Measurements from ENCODE around the gene MGAT4A. TPM values are rescaled to one million over a fixed set of nuclear protein-coding genes. Genes with fewer than 3 reads are reported as not detected.

MGAT4A gene
- total and polyA plus RNA-seq, 7 donors: 3.0 to 12.3 (median 8.0) TPM

- TF ChIP-seq, protein P1, sequence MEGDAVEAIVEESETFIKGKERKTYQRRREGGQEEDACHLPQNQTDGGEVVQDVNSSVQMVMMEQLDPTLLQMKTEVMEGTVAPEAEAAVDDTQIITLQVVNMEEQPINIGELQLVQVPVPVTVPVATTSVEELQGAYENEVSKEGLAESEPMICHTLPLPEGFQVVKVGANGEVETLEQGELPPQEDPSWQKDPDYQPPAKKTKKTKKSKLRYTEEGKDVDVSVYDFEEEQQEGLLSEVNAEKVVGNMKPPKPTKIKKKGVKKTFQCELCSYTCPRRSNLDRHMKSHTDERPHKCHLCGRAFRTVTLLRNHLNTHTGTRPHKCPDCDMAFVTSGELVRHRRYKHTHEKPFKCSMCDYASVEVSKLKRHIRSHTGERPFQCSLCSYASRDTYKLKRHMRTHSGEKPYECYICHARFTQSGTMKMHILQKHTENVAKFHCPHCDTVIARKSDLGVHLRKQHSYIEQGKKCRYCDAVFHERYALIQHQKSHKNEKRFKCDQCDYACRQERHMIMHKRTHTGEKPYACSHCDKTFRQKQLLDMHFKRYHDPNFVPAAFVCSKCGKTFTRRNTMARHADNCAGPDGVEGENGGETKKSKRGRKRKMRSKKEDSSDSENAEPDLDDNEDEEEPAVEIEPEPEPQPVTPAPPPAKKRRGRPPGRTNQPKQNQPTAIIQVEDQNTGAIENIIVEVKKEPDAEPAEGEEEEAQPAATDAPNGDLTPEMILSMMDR (IDR thresholded peaks at IDR 0.05): no peak
- Histone ChIP-seq H3K27me3 (ENCODE audit: insufficient read depth in 3 of 3, low read length in 2 of 3) (no peaks in the 10 kb centered on the region), H3K27ac (no peak overlapping the region), H3K36me3 (ENCODE audit: insufficient read depth in 1 of 2, low read depth in 1 of 2) (peaks cover 0 to 23% of the 10 kb centered on the region in 2 donors), H3K4me1 (no peaks in the 10 kb centered on the region), H3K4me3 (no peak overlapping the region), H3K9me3 (no peaks in the 10 kb centered on the region)
- no peak for DNase-seq
- intact Hi-C loops (cut with DNase I): no loop called here
- ATAC-seq: no peak
- 52 to 64% (median 55%) methylated on average over 4 of the region's 4 CpGs for WGBS, 3 donors
These were observed 142.0 kb downstream of the MGAT4A start for GRCh38 chr2:98588880-98589431.

- TF ChIP-seq, protein P1 (IDR thresholded peaks at IDR 0.05): no peak
- intact Hi-C loops (cut with DNase I): no loop called here
- H3K36me3 ChIP-seq (ENCODE audit: insufficient read depth in 1 of 2, low read depth in 1 of 2): peaks cover 0 to 43% of the 10 kb centered on the region in 2 donors
- DNase-seq (peak in 1 of 2 donors; percentile 20), ATAC-seq (no peak)
- 87 to 89% (median 89%) methylated on average over 6 of the region's 6 CpGs for WGBS, 3 donors
- no peaks in the 10 kb centered on the region for H3K27me3 ChIP-seq (ENCODE audit: insufficient read depth in 3 of 3, low read length in 2 of 3)
- H3K4me1 ChIP-seq: no peaks in the 10 kb centered on the region
- H3K27ac ChIP-seq: no peak overlapping the region
- no peaks in the 10 kb centered on the region for H3K9me3 ChIP-seq
- no peak overlapping the region for H3K4me3 ChIP-seq
These were observed 144.3 kb downstream of the MGAT4A start for GRCh38 chr2:98586551-98587140.

DNA sequence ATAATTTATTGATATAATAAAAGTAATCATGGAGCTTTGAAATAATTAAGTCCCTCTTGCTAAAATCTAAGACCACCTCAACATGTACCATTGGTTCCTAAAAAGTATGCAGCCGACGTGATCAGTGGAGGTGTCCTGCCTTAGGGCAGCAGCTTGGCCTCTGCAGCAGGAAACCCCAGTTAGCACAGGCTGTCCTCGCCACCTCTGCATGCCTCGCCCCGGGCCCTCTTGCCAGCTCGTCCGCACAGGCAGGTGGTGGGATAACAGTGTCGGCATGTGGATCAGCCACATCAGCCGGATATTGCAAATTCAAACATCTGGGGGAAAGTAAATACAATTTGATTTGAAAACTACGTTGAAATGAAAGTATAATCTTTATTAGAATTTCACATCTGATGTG is 145.5 kb downstream of the MGAT4A start:
- no peak for ATAC-seq
- H3K27me3 ChIP-seq (ENCODE audit: insufficient read depth in 3 of 3, low read length in 2 of 3): no peaks in the 10 kb centered on the region
- intact Hi-C loops (cut with DNase I): no loop called here
- TF ChIP-seq, protein P1 (IDR thresholded peaks at IDR 0.05): no peak
- WGBS, 3 donors: 89 to 95% (median 95%) methylated on average over 10 of the region's 10 CpGs
- H3K4me3 ChIP-seq: no peak overlapping the region
- H3K27ac ChIP-seq: no peak overlapping the region
- DNase-seq: no peak
- H3K9me3 ChIP-seq: no peaks in the 10 kb centered on the region
- H3K36me3 ChIP-seq (ENCODE audit: insufficient read depth in 1 of 2, low read depth in 1 of 2): peaks cover 0 to 51% of the 10 kb centered on the region in 2 donors
- H3K4me1 ChIP-seq: no peaks in the 10 kb centered on the region

GRCh38 chr2:98583816-98584618 is 146.9 kb downstream of the MGAT4A start:
- peak in 1 of 2 donors; percentile 28 for DNase-seq
- WGBS, 3 donors: 88 to 94% (median 91%) methylated on average over 10 of the region's 10 CpGs
- Histone ChIP-seq H3K9me3 (no peaks in the 10 kb centered on the region), H3K4me3 (no peak overlapping the region), H3K27me3 (ENCODE audit: insufficient read depth in 3 of 3, low read length in 2 of 3) (no peaks in the 10 kb centered on the region), H3K27ac (no peak overlapping the region), H3K4me1 (no peaks in the 10 kb centered on the region), H3K36me3 (ENCODE audit: insufficient read depth in 1 of 2, low read depth in 1 of 2) (peaks cover 0 to 50% of the 10 kb centered on the region in 2 donors)
- no peak for ATAC-seq
- intact Hi-C loops (cut with DNase I): no loop called here
- TF ChIP-seq, protein P1 (IDR thresholded peaks at IDR 0.05): no peak

Measured in psoas muscle (tissue), 8 donors.